GM19193 (cell line): ENCODE results near the gene MON2.

Experiments
- POLR2A ChIP-seq: IDR thresholded peaks from 4 replicates; pipeline ENCODE4 v1.6.1; 2011; ENCODE audit not compliant: insufficient read depth, insufficient read length; ENCODE audit errors: extremely low read depth

MON2 gene

DNA sequence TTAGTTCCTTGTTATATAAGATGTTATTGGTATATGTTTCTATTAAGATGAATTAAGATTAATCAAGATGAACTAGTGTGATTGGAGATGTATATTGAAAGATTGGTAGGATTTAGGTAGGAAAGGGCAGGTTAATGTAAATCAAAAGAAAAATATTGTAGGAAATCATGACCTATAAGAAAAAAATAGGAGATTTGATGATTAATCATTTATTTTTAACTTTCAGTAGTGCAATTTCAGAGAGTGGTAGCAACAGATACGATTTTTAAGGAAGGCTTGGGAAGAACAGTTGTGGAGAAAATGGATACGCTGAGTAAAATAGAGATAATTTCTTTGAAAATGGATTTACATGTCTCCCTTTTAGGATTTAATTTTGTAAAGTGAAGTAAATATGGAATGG, 73.7 kb downstream of the MON2 start:
- TF ChIP-seq POLR2A, result no peak

DNA sequence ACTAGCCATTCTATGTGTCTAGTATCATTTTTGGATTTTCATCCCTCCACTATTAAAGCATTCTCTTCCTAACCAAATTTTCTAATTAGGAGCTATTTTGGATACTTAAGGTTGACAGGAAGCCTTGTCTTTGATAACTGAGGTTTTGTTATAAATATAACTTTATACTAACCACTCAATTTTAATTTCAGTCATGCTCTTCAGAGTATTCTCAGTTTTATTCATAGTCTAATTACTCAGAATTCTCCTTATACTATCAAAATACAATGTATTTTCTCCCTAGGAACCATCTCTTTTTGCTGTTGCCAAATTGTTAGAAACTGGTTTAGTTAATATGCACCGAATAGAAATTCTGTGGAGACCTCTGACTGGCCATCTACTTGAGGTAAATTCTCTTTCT, 76.2 kb downstream of the MON2 start:
- TF ChIP-seq POLR2A, result no peak

DNA sequence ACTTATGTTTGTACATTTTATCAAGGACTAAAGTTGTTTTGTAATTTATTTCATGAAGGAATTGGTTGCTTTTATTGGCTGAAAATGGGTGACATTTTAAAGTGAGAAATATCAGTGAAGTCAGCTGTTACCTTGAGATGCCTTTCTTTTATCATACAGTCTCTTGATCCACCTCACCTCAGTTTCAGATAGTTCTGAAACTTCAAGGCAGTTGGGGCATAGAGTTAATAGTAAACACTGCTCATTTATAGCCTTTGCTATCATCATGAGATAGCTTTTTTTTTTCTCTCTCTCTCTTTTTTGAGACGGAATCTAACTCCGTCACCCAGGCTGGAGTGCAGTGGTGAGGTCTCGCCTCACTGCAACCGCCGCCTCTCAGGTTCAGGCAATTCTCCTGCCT, 76.7 kb downstream of the MON2 start:
- no peak for TF ChIP-seq POLR2A

DNA sequence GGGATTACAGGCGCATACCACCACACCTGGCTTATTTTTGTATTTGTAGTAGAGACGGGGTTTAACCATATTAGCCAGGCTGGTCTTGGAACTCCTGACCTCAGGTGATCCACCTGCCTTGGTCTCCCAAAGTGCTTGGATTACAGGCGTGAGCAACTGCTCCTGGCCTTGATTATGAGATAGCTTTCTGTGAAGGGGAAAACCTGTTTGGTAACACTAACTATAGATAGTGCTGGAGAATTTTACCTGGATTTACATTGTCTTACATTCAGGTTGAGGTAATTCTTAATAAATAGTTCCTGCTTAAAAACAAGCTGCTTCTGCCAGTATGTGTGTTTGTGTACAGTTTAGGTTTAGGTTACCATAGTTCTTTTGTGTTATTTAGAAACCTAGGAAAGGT, 77.1 kb downstream of the MON2 start:
- no peak for TF ChIP-seq POLR2A

DNA sequence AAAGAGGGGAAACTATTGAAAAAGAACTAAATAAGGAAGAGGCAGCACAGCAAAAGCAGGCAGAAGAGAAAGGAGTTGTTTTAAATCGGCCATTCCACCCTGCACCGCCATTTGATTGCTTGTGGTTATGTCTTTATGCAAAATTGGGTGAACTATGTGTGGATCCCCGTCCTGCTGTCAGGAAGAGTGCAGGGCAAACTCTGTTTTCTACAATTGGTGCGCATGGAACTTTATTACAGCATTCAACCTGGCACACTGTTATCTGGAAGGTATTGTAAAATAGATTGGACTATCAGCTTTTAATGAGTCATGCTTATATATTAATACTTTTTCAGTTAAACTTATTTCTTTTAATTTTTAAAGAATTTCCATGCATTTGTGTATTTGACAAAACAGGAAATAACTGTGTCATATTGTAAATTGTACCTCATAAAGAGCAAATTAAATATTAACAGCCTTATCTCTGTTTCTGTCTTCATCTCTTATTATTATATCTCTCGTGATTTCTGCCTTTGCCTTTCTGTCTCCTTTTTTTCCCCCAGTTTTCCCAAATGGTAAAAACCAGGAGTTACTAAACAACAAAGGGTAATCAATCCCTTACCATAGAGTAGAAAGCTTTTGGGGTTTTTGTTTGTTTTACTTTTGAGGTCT, 86.4 kb downstream of the MON2 start:
- TF ChIP-seq POLR2A, result no peak

DNA sequence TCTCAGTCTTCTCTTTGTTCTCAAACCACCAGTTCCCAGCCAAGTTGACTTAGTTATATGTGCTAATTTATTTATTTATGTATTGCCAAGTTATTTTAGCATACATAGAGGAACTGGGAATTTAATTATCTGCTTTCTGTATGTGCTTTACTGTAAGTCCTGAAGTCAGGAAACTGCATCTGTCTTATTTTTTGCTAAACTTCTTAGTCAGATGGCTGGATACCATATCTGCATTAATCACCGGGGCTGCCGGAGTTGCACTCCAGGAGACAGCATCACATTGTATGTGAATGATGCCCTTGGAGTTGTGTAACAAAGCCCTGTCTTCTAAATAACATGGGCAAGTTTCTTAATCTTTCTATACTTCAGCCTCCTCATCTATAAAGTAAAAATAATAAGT, 96.2 kb downstream of the MON2 start:
- TF ChIP-seq POLR2A, result no peak

DNA sequence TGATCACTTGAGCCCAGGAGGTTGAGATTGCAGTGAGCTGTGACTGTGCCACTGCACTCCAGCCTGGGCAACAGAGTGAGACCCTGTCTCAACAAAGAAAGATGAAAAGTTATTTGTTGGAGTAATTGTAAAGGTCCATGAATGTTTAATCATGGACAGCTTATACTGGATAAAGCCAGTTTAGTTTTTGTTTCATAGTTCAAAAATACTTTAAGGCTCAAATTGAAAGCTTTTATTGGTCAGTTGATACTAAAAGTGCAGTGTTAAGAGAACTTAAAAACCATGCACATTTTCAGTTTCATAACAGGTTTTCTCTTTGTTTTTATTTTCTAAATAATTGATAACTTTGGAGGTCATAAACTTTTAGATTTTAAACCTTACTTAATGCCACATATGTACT, 108.4 kb downstream of the MON2 start:
- no peak for TF ChIP-seq POLR2A

DNA sequence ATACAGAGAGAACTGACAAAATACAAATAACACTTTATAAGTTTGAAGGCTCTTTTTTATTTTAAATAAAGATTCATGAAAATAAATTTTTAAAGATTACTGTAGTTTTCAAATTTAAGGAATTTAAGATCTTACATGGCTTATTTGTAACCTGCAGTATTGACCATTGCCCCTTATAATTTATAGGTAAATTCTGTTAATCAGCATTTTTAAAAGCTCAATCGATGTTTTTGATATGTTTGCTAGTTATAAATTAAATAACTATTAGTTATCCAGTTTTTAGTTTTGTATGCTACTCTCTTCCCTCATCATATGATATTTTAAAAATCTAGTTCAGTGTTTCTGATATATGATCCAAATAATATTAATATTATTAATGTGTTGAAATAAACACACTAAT, 109.9 kb downstream of the MON2 start:
- TF ChIP-seq POLR2A, result no peak

DNA sequence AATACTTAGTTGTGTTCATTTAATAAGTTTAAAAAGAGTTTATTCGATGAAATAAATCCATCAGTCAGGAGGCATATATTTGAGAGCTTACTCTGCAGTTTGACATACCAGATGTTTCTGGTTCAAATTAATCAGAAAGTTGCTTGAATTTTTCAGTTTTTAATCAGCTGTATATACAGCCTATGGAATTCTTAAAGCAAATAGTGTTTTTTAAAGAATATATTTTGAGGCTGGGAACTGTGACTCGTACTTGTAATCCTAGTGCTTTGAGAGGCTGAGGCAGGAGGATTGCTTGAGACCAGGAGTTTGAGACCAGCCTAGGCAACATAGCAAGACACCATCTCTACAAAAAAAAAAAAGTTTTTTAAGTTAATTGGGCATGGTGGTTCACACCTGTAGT, 112.1 kb downstream of the MON2 start:
- TF ChIP-seq POLR2A, result no peak

DNA sequence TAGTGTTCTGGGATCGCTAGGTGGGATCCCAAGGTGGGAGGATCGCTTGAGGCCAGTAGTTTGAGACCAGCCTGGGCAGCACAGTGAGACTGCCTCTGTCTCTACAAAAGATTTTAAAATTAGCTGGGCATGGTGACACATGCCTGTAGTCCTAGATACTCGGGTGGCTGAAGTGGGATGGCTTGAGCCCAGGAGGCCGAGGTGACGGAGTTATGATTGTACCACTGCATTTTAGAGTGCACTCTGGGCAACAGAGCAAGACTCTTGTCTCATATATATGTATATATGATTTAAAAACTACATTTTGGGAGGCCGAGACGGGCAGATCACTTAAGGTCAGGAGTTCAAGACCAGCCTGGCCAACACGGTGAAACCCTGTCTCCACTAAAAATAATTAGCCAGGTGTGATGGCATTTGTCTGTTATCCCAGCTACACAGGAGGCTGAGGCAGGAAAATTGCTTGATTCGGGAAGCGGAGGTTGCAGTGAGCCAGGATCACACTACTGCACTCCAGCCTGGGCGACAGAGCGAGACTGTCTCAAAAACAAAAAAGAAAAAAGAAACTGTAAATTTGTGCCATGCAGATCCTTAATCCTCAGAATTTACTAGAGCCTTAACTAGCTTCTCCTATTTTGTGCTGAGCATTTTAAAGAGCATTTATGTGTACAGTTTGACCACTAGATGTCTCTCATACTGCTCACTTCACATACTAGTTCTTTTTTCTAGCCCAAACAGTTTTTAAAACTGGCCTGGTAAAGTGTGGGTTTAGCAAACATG, 114.8 kb downstream of the MON2 start:
- TF ChIP-seq POLR2A, result no peak

DNA sequence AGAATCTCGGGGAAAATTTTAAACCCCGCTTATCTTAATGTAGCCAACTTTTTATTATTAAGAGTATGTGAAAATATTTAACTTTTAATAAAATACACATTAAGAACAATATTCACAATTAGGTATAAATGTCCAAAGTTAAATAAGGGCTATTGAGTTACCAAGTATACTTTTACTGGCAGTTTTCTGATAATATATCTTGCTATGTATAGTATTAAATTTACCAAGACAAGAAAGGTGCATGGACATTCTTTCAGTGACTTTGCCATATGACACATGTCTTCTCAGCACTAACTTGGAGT, 115.4 kb downstream of the MON2 start:
- TF ChIP-seq POLR2A, result no peak

DNA sequence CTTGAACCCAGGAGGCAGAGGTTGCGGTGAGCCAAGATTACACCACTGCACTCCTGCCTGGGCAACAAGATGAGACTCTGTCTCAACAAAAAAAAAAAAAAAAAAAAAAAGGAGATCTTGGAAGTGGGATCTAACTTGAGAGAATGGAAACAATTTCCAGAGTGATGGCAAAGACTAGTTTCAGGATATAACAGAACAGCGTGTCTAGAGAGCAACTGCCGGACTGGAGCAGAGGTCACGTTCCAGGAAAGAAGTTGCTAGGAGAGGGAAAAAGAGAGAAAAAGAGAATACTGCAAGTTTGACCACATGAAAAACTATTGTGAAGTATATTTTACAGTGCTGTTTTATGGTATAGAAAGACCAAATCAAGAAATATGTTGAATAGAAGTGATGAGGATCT, 118.0 kb downstream of the MON2 start:
- no peak for TF ChIP-seq POLR2A

DNA sequence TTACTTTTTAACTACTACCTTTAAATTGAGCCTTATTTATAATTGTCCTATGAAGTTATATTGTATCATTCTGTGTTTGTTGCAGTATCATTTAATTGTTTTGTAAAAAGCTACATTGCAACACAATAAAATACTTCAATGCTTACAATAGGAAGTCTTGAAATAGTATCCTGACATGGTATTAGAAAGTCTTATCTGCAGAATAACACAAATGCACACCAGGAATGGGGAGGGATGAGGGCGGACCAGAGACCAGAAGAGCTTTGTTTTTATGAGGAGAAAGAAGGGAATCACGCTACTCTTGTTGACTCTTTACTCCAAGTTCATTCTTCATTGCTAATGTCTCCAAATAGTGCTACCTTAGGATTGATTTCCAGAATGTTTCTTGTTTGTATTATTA, 120.2 kb downstream of the MON2 start:
- no peak for TF ChIP-seq POLR2A

DNA sequence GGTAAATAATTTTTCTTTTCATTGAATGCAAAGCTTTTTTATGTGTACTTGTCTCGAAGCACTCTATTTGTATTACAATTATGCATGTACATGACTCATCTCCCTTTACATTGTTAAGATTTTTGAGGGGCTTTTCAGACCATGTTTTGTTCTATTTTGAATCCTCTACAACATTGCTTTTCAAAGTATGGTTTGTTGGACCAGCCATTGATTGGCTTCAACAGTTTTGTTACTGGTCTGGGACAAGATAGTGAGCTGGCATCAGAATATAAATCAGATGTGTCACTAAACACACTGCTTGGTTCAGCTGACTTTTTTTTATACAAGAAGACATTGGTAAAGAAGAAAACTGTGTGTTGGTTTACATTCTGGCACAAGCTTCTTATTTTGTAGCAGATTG, 122.3 kb downstream of the MON2 start:
- no peak for TF ChIP-seq POLR2A

DNA sequence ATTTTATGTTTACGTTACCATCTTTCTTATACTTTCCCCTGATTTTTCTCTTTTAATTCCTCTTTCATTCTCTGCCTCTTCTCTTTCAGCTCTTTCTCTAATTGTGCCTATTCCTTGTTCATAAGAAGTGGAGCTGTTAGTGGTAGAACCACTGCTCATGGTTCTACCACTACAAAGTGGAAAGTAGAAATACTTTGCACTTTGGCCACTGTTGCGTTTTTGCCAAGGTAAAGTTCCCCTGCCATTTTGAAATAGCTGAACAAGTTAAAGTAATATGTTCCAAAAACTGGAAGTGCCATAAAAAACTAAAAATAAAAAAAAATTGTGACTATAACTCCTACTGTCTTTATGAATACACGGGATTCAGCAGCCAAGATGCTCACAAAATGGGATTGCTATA, 130.6 kb downstream of the MON2 start:
- TF ChIP-seq POLR2A, result no peak

DNA sequence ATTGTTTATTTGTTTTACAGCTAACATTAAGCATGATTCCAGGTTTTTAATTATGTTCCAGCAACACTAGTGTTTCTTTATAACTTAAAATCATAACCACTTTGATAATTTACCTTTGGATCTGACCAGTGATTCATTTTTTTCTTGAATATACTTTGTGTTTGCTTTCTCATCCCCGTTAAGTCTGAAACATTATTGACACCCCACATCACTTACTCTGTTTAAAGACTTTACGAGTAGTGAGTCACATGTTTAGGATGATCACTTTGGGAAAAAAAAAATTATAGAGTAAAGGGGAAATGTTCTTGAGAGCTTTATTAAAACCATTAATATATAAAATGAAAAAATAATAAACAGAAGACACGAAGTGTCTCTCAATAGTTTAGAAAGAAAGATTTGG, 132.2 kb downstream of the MON2 start:
- TF ChIP-seq POLR2A, result no peak
